ENCODE data around the gene COL13A1. TPM values are rescaled to one million over a fixed set of nuclear protein-coding genes. Genes with fewer than 3 reads are reported as not detected.

Gene COL13A1
- polyA plus RNA-seq, 1 donor, result 11.0 TPM

- DNase-seq, result no peak
Measured at GRCh38 chr10:69792341-69792740, 9.4 kb upstream of the COL13A1 start.

DNA sequence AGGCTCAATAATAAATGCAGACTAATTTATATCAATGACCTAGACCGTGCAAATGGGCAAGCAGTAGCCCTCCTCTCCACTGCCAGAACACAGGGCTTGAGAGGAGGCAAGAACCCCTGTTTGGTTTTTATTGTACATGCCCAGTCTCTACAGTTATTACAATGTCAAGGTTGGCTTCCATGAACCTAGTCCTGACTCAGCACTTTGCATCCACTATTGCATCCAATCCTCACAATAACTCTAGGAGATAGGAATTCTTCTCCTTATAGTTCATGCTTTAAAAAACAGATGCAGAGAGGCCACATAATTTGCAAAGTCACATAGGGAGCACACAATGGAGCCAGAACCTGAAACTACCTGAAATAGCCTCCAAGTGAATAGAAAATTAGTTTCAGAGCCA, 7.0 kb upstream of the COL13A1 start:
- no peak for DNase-seq

DNA sequence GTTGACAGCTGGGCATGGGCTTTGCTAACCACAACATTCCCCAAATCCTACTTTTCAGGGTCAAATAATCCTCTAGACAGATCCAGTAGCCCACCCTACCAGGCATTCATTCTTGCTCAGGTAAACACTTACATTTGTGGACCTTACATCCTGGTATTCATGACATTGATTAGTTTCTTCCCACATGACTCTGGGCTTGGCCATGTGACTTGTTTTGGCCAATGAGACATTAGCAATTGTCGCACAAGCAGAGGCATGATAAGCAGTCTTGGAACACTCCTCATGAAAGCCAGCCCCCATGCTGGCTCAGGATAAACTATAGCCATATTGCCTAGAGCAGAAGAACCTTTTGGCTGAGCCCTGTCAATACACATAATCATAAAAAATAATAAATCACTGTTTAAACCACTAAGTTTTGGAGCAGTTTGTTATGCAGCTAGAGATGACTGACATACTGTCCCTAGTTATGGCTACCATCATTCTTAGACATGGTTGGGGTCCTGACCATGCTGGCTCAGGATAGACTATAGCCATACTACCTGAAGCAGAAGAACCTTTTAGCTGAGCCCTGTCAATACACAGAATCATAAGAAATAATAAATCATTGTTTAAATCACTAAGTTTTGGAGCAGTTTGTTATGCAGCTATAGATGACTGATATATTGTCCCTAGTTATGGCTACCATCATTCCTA, 6.3 kb upstream of the COL13A1 start:
- DNase-seq, result no peak

- no peak for DNase-seq
Measured at GRCh38 chr10:69797959-69798358, 3.7 kb upstream of the COL13A1 start.

- DNase-seq, result peak; percentile 58
Measured at GRCh38 chr10:69800109-69800508, 1.6 kb upstream of the COL13A1 start.

DNA sequence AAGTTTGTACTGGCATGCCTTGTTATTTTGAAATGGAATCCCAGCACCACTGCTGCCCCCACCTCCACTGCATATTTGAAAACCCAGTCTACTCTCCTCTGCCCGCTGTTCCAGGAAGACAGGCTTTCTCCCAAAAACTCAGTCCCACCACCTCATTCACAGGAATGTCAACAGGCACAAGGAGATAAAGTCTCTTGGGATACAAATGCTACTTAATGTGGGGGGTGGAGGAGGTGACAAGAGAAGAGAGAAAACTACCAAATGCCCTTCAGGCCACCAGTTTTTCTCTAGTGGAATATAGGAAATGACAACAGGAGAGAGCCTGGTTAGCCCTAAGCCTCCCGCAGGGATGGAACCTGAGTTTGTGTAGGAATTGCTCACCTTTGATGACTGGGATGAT, 1.0 kb upstream of the COL13A1 start:
- no peak for DNase-seq

- DNase-seq, result no peak
Measured at GRCh38 chr10:69801094-69801433, 642 bp upstream of the COL13A1 start.

DNA sequence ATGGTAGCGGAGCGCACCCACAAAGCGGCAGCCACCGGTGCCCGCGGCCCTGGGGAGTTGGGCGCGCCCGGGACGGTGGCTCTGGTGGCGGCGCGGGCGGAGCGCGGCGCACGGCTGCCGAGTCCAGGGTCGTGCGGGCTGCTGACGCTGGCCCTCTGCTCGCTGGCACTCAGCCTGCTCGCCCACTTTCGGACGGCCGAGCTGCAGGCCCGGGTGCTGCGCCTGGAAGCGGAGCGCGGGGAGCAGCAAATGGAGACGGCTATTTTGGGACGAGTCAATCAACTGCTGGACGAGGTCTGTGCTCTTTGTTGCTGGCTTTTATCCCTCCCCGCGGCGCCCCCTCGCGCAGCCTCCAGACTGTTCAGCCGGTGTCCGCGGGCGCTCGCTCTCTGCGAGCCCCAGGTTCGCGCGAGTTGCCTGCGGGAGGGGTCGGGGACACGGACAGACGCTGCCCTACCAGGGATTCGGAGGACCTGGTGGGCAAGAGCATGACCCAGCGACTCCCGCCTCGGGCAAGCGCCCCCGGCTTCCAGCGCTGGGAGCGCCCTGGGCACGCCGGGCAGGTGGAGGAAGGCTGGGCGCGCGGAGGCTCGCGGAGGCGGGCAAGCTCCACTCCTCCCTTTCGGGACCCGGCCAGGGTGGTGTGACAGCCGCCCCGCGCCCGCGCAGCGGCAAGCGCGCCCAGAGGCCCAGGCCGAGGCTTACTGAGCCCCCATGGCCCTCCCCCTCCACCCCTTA, 887 bp downstream of the COL13A1 start:
- DNase-seq, result peak; percentile 73

DNA sequence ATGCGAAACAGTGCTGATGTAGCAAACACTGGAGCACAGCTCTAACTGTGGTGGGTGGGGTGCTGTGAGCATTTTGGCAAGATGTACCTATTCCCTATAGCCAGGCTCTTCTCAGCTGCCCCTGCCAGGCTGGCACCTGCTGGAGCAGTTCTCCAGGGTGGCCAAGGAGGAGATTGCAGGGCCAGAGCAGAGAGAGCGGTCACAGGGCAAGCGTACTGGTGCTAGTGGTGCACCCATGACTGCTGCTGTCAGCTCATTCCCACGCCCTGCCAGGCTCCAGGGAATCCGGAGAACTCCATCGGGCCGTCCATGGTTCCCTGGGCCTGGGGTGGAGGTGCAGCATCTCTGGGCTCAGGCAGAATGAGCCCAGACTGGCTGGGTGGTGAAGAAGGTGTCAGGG, 2.1 kb downstream of the COL13A1 start:
- DNase-seq, result no peak

GRCh38 chr10:69804775-69805174, 3.1 kb downstream of the COL13A1 start:
- DNase-seq, result no peak

GRCh38 chr10:69807122-69807521, 5.4 kb downstream of the COL13A1 start:
- no peak for DNase-seq

DNA sequence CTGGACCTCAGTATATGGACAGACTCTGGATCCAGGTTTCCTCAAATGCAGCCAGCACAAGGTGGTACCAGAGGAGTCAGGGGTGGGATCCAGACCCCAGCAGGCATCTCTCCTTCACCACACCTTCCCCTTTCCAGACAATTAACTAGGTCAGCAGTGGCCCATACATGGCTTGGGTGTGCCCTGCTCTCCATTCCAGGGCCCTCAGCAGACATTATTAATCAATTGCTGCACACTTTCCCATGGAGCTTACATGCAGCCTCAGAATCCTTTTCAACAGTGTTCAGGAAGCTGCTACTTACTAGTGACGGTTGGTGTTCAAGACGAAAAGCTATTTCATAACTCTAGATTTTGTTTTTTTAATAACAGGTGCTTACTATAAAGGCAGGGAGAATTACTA, 6.0 kb downstream of the COL13A1 start:
- DNase-seq, result no peak

DNA sequence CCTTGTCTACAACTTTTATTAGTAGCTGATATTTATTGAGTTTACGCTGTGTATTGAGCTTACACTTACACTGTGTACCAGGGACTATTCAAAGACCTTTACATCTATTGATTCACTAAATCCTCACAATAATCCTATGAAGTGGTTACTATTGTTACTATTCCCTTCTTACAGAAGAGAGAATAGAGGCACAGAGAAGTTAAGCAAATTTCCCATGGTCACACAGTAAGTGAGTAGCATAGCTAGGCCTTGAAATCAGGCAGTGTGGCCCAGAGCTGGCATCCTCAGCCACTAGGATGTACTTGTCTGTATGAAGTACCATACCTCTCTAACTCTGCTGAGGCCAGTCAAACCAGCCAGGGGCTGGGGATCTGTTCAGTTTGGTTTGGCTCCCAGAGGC, 7.6 kb downstream of the COL13A1 start:
- no peak for DNase-seq

DNA sequence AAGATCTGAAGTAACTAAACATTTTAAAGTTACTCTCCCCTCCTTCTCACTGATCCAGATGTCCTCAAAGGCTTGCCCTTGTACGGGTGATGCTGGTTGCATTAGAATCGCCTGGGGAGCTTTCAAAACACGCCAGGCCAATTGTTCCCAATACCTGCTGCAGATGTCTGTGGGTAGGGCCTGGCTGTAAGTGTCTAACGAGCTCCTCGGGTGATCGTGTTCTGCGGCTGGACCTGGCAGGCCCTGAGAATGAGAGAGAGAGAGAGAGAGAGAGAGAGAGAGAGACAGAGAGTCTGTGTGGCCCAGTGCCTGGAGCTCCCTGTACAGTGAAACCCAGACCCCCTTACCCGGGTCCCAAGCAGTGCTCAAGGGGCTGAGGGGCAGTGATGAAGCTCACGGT, 8.4 kb downstream of the COL13A1 start:
- no peak for DNase-seq

- DNase-seq, result no peak
Measured at GRCh38 chr10:69810675-69811397, 9.1 kb downstream of the COL13A1 start.

DNA sequence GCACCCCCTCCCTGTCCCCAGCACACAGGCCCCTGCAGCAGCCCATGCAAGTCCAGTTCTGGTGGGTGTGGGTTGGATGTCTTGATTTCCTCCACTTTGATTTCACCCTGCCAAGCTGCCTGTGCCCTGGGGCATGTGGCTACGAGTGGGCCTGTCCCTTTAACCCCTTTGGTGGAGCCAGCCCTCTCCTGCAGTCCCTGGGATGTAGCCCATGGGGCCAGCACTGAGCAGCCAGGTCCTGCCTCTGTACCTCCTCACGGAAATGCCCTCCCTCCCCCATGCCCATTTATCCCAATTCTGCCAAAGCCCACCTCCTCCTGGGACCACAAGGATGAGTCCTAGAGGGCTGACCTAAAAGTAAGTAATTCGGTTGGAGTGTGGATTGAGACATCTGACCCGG, 11.9 kb downstream of the COL13A1 start:
- DNase-seq, result no peak

GRCh38 chr10:69814251-69814650, 12.5 kb downstream of the COL13A1 start:
- no peak for DNase-seq

DNA sequence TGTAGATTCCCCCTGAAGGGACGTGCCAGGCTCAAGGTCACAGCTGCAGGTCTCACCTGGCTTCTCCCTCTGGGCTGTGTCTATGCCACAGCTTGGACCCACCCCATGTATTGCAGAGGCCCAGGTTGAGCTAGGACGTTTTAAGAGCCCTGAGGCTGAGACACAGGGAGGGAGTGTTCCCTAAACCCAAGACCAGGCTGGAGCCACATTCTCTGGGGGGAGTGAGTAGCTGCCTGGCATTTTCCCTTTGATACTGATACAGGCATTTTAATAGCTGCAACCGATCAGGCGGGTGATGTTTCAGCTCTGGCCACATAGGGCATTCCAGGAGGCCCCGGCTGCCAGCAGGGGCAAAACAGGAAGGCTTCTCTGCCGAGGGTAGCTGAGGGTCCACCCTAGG, 13.4 kb downstream of the COL13A1 start:
- DNase-seq, result no peak

DNA sequence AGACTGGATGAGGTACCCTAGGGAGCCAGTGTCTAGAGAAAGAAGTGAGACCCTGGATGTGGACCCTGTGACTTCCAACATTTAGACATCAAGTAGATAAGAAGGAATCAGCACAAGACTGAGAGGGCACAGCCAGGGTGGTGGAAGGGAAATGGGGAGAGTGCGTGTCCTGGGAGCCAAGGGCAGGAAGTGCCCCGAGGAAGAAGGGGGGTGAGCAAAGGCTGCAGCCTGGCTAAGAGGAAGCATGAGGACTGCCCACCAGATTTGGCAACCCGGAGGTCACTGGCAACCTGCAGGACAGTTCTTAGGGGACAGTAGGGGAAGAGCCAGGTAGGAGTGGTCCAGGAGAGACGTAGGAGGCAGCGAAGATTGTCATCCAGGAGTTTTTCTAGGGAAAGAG, 14.8 kb downstream of the COL13A1 start:
- no peak for DNase-seq

DNA sequence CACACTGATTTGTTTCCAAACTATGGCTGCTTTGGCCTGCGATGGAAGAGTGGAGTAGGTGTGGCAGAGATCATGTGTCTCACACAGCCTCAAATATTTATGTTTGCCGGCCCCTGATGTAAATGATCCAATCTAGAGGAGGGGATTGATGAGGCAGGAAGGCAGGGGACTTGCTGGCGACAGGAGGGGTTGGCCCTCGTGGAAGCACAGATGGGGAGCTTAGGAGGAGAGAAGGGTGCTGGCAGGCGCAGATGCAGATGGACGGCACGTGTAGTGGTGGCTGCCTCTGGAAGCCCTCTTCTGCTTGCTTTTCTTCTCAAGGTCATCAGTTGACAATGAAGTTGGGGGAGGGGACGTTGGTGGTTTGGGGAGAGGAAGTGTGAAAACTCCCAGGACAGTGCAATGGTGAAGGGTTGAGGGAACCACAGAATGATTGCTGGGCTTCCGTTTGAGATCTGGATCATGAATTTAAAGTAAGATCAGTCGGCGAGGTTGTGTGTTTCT, 15.4 kb downstream of the COL13A1 start:
- no peak for DNase-seq

DNA sequence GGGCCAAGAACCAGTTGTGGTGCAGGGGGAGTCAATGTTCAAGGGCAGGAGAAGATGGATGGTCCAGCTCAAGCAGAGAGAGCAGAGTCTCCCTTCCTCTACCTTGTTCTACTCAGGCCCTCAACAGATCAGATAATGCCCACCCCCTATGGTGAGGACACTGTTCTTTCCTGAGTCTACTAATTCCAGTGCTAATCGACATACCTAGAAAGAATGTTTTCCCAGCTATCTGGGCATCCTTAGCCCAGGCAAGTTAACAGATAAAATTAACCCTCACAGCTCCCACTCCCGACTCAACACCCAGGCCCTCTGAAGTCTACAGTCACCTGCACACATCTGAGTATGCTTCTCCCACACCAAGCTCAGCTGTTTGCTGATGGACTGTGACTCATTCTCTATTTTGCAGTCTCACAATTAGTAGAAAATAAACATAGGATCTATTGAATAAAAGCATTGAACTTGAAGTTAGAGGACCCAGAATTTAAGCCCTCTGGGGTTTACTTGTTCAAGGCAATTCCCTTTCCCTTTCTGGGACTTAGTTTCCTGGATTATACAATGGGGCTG, 17.1 kb downstream of the COL13A1 start:
- DNase-seq, result no peak

DNA sequence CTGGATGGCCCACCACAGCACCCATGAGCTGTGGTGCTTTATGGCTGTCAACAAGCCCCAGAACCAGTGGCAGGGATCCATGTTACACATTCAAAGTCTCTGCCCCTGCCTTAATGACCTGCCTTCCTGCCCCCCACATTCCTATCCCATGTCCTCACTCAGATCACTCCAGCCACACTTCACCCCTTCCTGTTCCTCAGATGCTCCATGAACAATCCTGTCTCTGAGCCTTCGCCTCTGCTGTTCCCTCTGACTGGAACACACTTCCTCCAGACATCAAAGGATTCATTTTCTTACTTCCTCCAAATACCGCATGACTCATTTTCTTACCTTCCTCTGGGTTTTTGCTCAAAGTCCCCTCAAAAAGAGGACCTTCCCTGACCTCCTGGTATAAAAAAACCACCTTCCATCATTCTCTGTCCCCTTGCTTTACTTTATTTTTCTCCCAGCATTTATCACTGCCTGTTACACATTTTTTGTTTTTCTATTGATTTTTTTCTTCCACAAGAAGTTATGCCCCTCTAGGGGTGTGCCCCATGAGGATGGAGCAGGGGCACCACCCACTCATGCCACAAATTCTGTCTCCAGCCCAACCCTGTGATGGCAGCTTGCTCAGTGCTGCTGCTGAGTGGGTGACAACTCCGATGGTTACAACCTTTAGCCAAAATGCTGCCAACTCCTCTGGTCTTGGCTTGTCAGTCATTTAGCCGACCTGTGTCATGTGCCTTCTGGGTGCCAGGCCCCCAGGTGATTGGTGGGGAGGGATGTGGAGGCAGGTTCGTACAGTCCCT, 18.2 kb downstream of the COL13A1 start:
- DNase-seq, result no peak

- DNase-seq, result no peak
Measured at GRCh38 chr10:69820817-69821216, 19.1 kb downstream of the COL13A1 start.

All from hindlimb muscle (tissue), 1 donor.